RWPE2 (cell line): ENCODE results near the gene MIDN.

Source experiments
- ATAC-seq: fragments of 200-7000 bp; cut with Tn5 transposase; 3 replicates; pipeline ENCODE4 v1.9.1; 2021; ENCODE audit warnings: low read depth
- DNase-seq: peaks from one replicate; pipeline ENCODE4 v3.0.0-alpha.2; 2020; ENCODE audit warnings: low spot score
- H3K27ac ChIP-seq: fragments of 450-650 bp; 2 replicates; pipeline ENCODE4 v1.5.1; 2017; ENCODE audit warnings: mild to moderate bottlenecking; ENCODE audit not compliant: poor library complexity, severe bottlenecking
- H3K27me3 ChIP-seq: fragments of 250-450 bp; sonication (Bioruptor Pico); 2 replicates; pipeline ENCODE4 v1.5.1; 2021; ENCODE audit warnings: mild to moderate bottlenecking, moderate library complexity; ENCODE audit not compliant: insufficient read depth, poor library complexity, severe bottlenecking
- H3K36me3 ChIP-seq: fragments of 250-450 bp; sonication (Bioruptor Pico); 2 replicates; pipeline ENCODE4 v1.5.1; 2020; ENCODE audit warnings: low read depth, mild to moderate bottlenecking, moderate library complexity
- H3K4me1 ChIP-seq: fragments of 250-450 bp; sonication (Bioruptor Pico); 2 replicates; pipeline ENCODE4 v1.5.1; 2021; ENCODE audit warnings: mild to moderate bottlenecking, moderate library complexity; ENCODE audit not compliant: insufficient read depth, poor library complexity, severe bottlenecking
- H3K4me3 ChIP-seq: fragments of 250-450 bp; sonication (Bioruptor Pico); 2 replicates; pipeline ENCODE4 v1.5.1; 2021; ENCODE audit warnings: mild to moderate bottlenecking, moderate library complexity; ENCODE audit not compliant: severe bottlenecking
- H3K9me3 ChIP-seq: fragments of 250-450 bp; sonication (Bioruptor Pico); 2 replicates; pipeline ENCODE4 v1.5.1; 2021; ENCODE audit warnings: mild to moderate bottlenecking, moderate library complexity; ENCODE audit not compliant: severe bottlenecking
- TF ChIP-seq, protein P1 (sequence below): fragments of 450-650 bp; IDR thresholded peaks from one replicate; pipeline ENCODE4 v1.5.1; 2017; ENCODE audit warnings: mild to moderate bottlenecking, moderate library complexity; ENCODE audit not compliant: poor library complexity, severe bottlenecking

Gene MIDN

DNA sequence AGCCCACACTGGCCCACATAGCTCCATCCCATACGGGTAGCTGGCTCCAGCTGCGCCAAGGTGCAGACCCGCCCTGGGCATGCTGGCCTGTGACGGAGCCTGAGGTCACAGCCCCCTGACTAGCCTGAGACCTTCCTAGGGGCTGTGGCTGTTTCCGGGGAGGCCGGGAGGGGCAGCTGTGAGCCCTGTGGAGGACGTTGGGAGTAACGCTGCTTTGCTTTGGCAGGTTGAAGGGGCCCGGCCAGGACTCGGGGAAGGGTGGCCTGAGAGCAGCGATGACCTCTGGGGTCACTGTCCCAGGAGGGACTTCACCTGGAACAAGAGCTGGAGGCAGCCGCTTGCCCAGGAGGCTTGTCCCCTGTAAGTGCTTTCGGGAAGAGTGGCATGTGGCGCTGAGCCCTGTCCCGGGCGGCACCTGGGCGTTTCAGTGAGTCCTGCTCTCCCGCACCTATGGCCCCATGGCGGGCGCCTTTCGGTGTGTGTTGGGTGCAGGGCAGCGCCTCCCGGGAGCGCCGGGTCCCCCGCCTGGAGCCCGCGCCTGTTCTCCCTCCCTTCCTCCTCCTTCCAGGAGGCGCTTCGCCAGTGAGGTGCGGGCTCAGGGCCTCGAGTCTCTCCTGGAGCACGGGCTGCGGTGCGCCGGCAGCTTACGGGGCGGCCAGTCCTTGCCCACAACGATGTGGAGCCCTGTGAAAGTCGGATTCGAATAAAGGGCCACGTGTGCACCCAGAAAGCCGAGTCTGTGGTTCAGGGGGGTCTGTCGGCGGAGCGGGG lies 25.9 kb downstream of the MIDN start:
- no peak for ATAC-seq
- H3K36me3 ChIP-seq = peaks cover 56% of the 10 kb centered on the region
- H3K27ac ChIP-seq = peak overlapping the region; percentile 86
- TF ChIP-seq, protein P1, sequence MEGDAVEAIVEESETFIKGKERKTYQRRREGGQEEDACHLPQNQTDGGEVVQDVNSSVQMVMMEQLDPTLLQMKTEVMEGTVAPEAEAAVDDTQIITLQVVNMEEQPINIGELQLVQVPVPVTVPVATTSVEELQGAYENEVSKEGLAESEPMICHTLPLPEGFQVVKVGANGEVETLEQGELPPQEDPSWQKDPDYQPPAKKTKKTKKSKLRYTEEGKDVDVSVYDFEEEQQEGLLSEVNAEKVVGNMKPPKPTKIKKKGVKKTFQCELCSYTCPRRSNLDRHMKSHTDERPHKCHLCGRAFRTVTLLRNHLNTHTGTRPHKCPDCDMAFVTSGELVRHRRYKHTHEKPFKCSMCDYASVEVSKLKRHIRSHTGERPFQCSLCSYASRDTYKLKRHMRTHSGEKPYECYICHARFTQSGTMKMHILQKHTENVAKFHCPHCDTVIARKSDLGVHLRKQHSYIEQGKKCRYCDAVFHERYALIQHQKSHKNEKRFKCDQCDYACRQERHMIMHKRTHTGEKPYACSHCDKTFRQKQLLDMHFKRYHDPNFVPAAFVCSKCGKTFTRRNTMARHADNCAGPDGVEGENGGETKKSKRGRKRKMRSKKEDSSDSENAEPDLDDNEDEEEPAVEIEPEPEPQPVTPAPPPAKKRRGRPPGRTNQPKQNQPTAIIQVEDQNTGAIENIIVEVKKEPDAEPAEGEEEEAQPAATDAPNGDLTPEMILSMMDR = no peak
- H3K4me1 ChIP-seq = peaks cover 4% of the 10 kb centered on the region
- H3K9me3 ChIP-seq = no peaks in the 10 kb centered on the region
- no peaks in the 10 kb centered on the region for H3K27me3 ChIP-seq
- DNase-seq = no peak
- peak overlapping the region; percentile 58 for H3K4me3 ChIP-seq

DNA sequence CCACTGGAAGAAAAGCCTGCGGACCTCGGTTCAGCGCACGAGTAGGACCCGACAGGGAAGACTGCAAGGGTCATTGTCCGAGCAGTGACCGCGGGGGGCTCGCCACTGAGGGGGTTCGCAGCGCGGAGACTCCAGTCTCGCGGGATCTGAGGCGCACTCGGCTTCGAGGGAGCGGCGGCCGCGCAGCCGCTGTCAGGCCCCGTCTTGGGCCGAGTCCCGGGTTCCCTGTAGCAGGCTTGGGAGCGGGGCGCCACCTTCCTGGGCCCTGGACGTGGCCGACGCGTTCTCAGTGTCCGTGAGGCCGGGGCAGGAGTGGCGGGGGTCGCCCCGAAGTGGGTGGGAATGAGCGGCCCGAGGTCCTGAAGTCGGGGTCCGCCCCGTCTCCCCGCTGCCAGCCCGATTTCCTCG lies 26.5 kb downstream of the MIDN start:
- H3K4me3 ChIP-seq = peak overlapping the region; percentile 58
- H3K27ac ChIP-seq = peak overlapping the region; percentile 86
- no peaks in the 10 kb centered on the region for H3K27me3 ChIP-seq
- peaks cover 4% of the 10 kb centered on the region for H3K4me1 ChIP-seq
- DNase-seq (no peak), ATAC-seq (0 out of 3 replicates have a peak, but pooled peaks have one; percentile 2)
- no peaks in the 10 kb centered on the region for H3K9me3 ChIP-seq
- TF ChIP-seq, protein P1 = no peak
- peaks cover 58% of the 10 kb centered on the region for H3K36me3 ChIP-seq

DNA sequence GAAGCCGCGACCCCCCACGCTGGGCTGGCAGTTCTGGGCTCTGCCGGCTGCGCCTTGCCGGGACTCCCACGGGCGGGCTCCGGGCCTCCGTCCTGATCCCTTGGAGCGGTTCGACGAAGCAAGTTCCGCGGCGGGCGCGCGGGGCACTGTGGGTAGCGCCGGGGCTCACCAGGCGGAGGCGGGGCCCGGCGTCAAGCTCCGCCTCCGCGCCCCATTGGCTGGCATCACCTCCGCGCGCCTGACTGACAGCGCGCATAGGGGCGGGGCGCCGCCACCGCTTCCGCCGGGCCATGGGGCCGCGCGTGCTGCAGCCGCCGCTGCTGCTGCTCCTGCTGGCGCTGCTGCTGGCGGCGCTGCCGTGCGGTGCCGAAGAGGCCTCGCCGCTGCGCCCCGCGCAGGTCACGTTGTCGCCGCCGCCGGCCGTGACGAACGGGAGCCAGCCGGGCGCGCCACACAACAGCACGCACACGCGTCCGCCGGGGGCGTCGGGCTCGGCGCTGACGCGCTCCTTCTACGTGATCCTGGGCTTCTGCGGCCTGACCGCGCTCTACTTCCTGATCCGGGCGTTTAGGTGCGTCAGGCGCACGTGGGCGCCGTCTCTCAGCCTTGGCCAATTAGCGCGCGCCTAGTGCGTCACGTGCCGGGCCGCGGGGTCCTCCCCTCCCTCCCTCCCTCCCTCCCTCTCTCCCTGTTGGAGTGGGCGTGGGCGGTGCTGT lies 27.0 kb downstream of the MIDN start, which contains the start of gene FAM174C:
Gene FAM174C, plus strand, starts transcription at position 271 of the 716 bp plus-strand sequence. Its CDS starts 20 bp downstream, at position 291.
- ATAC-seq (peak; percentile 67), DNase-seq (peak; percentile 94)
- TF ChIP-seq, protein P1 = no peak
- H3K9me3 ChIP-seq = no peaks in the 10 kb centered on the region
- peak within 1 kb of the TSS; percentile 58 for H3K4me3 ChIP-seq
- no peaks in the 10 kb centered on the region for H3K27me3 ChIP-seq
- peaks cover 4% of the 10 kb centered on the region for H3K4me1 ChIP-seq
- peaks cover 52% of the 10 kb centered on the region for H3K36me3 ChIP-seq
- H3K27ac ChIP-seq = peak within 1 kb of the TSS; percentile 86

DNA sequence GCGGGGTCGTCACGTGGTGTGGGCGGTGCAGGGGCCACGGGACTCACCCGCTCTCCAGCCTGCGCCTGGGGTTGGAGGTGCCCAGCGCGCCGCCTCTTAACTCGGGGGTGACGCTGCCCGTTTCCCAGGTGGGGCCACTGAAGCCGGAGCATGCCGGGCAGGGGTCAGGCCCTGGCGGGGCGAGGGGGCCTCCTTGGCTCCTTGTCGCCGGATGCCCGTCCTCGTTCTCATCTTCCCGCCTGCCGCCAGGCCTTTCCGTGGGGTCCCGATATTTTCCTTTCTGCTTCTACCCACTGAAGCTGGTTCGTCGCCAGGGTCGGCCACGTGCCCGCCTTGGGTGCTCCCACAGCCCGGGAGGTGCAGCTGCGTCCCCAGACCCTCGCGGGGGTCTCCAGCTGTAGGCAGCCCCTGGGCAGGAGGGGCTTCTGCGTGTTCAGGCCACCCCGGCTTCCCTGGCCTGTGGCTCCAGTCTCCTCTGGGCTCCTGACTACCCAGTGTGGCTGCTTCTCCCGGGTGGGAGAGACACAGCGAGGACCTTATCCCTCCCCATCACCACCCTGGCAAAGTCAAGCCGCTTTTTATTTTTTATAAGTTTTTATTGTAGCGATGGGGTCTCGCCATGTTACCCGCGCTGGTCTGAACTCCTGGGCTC lies 27.7 kb downstream of the MIDN start:
- TF ChIP-seq, protein P1 = no peak
- ATAC-seq = no peak
- H3K36me3 ChIP-seq = peaks cover 45% of the 10 kb centered on the region
- peak overlapping the region; percentile 58 for H3K4me3 ChIP-seq
- peak overlapping the region; percentile 86 for H3K27ac ChIP-seq
- DNase-seq = no peak
- peaks cover 4% of the 10 kb centered on the region for H3K4me1 ChIP-seq
- H3K9me3 ChIP-seq = no peaks in the 10 kb centered on the region
- no peaks in the 10 kb centered on the region for H3K27me3 ChIP-seq
